GM21786 (cell line): Measurements from ENCODE around the gene CNN2.

Experiments used
- ATAC-seq: cut with Tn5 transposase; IDR thresholded peaks from one replicate; pipeline ENCODE4 v1.9.1; 2021; ENCODE audit not compliant: unreplicated experiment

The CNN2 gene

DNA sequence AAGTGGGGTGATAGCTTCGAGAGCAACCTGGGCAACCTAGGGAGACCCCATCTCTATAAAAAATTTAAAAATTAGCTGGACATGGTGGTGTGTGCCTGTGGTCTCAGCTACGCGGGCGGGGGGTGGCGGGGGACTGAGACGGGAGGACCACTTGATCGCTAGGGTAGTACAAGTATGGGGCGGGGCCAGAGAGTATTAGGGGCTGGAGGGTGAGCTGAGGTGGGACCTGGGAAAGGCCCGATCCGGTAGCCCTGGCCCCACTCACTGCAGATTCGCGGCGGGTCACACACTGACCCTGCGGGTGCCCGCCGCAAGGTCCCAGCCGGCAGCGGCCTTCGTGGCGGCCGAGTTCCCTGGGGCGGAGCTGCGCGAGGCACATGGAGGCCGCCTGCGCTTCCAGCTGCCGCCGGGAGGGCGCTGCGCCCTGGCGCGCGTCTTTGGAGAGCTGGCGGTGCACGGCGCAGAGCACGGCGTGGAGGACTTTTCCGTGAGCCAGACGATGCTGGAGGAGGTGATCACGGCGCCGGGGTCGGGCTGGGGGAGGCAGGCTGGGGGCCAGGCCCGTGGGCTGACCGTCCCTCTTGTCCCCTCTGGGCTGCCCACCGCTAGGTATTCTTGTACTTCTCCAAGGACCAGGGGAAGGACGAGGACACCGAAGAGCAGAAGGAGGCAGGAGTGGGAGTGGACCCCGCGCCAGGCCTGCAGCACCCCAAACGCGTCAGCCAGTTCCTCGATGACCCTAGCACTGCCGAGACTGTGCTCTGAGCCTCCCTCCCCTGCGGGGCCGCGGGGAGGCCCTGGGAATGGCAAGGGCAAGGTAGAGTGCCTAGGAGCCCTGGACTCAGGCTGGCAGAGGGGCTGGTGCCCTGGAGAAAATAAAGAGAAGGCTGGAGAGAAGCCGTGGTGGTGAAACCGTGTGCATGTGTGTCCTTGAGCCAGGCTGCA lies 38.5 kb downstream of the CNN2 start:
- ATAC-seq, result no peak

DNA sequence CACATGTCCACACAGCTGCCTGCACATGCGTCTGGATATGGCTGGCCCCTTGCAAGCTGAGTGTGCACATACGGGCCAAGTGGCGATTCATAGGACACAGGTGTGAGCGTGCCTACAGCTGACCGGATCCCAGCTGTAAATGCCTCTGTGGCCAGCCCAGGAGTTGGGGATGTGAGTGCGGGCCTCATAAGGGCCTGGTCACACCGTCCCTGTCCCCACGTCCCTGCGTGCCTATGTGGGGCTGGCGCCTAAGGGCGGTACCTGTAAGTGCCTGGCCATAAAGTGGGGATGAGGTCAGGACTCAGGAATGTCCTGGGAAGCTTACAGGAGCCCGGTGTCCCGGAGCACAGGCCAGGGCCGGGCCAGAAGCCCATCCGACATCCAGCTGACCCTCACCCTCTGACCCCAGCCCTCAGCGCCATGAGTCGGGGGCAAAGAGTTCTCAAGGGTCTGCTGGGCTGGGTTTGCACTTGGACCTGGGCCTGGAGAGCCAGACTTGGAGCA lies 39.2 kb downstream of the CNN2 start:
- ATAC-seq, result no peak

DNA sequence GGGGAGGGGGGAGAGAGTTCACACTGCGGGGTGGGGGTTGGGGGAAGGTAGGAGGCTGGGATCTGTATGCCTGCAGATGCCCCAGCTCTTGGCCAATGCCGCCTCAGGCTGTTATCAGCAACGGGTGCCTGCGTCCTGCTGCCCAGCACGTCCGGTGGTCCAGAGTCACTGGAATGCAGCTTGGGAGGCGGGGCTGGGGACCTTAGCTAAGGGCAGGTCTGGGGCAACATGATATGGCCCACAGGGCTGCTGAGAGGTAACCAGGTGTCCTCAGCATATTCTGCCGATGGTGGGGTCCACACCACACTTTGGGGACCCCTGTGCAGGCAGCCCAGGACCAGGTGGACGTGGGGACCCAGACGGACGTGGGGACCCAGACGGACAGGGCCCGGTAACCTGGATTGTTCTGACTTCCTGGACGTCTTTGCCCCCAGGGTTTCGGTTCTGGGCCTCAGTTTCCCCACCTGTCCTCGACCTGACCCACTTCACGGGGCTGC lies 39.9 kb downstream of the CNN2 start:
- ATAC-seq, result no peak

DNA sequence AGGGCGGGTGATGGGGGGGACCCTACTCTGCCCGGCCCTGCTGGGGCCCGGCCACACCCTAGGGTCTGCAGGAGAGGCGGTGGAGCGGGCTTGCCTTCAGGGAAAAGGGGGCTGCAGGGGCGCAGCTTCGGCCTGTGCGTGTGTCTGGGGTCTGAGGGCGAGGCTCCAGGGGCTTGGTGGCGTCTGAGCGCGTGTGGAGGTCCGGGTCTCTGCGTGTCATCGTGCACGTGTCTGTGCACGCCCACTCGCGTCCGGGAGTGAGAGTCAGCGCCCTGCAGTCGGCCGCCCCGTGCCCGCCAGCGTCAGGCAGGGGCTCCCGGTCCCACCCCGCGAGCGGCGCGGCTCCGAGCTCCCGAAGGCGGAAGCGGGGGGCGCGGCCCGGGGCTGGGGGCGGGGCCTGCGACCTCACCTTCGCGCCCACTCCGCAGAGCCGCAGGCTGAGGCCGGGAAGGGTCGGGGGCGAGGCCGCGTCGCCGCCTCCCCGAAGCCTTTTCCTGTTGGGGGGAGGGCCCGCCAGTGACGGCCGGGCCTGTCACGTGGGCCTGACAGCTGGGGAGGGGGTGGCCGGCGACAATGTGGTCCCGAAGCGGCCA lies 40.4 kb downstream of the CNN2 start, which contains the start of gene ARHGAP45:
Gene ARHGAP45, plus strand, starts transcription at position 420 of the 593 bp plus-strand sequence. CDS start 239 bp downstream, outside the sequence.
- ATAC-seq, result no peak

DNA sequence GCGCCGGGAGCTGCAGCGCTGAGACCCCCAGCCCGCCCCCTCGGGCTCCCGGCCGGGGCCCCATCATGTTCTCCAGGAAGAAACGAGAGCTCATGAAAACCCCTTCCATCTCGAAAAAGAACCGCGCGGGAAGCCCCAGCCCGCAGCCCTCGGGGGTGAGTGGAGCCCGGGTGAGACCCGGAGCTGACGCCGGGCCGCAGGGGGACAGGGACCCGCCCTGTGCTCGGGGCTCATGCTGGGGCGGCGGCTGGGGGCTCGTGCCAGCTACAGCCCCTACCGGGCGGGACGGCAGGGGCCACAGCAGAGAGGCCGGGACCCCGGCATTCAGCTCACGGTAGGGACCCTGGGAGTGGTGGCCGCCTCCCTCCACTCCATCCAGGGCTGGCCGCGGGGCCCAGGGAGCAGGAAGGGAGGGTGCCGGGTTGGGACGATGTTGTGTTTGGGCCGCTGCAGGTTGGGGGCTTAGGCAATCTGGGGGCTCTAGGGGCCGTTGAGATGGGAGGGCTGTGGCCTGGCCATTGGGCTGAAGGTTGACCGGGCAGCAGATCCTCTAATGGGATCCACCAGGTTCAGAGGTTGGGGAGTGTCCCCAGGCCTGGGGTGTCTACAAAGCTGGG lies 41.0 kb downstream of the CNN2 start:
- no peak for ATAC-seq

DNA sequence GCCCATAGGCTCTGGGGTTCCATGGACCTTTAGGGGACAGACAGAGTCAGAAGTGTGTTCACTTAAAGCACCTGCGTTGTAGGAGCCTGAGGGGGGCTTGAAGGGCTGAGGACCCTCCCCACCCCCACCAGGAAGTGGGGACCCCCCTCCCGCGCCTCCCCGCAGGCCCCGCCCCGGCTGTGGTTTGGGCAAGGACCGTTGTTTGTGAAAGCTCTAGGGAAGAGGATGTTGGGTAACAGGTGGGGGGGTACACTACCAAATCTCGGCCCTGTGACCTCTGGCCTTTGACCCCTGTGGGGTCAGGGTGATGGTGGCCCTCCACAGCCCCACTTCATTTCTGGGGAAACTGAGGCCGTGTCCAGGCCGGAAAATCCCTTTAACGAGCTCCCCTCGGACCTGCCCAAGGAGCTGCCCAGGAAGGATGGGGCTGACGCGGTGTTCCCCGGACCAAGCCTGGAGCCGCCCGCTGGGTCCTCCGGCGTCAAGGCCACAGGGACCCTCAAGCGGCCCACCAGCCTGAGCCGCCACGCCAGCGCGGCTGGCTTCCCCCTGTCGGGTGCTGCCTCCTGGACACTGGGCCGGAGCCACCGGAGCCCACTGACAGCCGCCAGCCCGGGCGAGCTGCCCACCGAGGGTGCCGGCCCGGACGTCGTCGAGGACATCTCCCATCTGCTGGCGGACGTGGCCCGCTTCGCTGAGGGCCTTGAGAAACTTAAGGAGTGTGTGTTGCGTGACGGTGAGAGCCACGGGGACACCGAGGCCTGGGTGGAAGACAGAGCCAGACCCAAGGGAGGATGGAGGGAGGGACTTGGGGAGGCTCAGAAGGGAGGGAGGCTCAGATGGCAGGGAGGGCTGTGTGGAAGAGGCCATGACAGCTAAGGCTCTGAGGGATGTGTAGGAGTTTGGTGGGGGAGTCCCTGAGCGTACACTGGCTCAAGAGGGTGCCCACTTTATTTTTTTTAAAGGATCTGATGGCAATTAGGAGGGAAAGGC lies 41.9 kb downstream of the CNN2 start:
- no peak for ATAC-seq

DNA sequence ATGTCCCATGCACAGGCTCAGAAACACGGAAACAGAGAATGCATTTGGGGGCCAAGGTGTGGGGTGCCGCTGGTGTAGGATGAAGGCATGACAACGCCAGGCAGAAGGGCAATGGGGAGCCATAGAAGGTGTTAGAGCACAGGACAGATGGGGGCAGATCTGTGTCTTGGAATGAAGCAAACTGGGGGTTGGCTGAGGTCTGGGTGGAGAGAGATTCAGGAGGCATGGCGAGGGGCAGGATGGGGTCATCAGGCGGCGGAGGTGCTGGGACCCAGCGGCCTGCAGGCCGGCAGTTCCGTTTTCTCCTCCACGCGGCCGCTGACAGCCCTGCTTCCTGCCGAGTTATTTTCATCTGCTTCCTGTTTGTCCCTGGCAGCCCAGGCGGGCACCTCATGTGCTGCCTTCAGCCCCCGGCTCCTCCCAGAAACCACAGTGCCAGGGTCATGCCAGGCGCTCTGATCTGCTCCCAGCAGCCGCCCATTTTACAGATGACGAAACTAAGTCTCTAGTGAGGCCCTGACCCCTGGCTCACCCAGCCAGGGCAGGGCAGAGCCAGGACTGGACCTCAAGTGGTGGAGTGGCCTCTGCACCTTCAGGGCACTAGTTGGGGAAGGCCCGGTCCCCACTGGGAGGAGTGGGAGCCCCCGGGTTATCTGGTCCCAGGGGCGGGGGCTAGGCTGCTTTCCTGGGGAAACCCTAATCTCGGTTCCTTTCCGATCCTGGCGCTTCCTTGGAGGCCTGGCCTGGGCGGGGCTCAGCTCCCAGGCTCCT lies 42.8 kb downstream of the CNN2 start:
- ATAC-seq, result no peak

DNA sequence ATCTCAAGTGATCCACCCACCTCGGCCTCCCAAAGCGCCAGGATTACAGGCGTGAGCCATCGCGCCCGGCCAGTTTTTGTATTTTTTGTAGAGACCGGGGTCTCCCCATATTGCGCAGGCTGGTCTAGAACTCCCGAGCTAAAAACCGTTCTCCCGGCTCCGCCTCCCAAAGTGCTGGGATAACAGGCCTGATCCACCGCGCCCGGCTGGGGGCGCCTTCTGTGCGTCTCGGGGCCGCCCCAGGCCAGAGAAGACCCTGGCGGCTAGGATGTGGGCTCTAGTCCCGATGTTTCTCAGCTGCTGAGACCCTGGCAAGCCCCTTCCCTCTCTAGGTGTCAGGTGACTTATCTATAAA lies 44.1 kb downstream of the CNN2 start:
- ATAC-seq, result no peak

DNA sequence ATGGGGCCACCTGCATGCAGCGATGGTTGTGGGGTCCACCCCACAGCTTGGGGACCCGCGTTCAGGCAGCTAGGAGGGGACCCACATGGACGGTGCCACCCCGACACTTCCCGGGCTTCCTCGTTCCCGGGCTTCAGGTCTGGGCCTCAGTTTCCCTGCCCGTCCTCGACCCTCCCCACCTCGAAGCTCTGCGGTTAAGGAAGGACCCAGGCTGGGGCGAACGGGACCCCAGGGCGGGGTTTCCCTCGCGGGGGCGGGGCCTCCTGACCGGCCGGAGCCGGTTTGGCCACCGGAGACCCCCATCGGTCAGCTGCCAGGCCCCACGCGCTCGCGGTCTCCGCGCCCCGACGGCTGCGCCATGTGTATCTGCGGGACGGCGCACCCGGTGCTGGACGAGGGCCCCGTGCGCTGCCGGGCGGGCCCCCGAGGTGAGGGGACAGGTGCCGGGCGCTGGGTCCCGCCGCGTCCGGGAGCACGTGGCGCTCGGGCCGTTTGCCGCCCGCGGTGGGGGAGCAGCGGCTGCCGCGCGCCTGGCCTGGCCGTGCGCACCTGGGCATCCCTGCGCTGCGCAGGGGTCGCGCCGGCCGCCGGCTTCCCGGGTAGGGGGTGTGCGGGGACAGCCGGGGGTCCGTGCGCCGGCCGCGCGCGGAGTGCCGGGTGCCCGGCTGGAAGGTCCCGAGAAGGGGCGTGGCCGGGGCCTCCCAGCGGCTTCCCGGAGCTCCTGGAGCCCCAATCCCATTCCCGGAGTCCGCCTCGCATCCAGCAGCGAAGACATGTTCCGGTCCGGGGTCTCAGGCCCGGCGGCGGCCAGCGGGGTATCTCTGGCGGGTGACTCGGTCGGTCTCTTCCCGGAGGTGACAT lies 44.8 kb downstream of the CNN2 start:
- no peak for ATAC-seq

DNA sequence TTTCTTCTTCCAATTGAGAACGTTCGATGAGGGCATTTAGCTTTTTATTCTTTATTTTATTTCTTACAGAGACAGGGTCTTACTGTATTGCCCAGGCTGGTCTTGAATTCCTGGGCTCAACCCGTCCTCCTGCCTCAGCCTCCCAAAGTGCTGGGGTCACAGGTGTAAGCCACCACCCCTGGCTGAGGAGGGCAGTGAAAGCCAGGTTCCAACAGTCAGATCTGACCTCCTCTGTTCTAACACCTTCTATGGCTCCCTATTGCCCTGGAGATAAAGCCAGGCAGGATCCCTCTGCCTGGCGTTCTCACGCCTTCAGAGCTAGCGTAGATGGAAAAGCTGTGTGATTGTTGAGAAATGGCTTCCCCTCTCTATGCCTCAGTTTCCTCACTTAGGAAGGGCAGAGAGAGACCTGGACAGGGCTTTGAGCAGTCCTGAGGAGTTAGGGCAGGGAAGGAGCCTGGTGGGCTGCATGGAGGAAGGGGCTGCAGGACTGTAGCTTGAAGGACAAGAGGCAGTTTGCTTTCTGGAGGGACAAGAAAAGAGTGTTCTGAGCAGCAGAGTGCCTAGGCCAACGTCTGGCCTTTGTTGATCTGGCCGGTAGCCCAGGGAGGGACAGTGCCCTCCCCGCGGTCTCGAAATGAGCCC lies 46.1 kb downstream of the CNN2 start:
- no peak for ATAC-seq

DNA sequence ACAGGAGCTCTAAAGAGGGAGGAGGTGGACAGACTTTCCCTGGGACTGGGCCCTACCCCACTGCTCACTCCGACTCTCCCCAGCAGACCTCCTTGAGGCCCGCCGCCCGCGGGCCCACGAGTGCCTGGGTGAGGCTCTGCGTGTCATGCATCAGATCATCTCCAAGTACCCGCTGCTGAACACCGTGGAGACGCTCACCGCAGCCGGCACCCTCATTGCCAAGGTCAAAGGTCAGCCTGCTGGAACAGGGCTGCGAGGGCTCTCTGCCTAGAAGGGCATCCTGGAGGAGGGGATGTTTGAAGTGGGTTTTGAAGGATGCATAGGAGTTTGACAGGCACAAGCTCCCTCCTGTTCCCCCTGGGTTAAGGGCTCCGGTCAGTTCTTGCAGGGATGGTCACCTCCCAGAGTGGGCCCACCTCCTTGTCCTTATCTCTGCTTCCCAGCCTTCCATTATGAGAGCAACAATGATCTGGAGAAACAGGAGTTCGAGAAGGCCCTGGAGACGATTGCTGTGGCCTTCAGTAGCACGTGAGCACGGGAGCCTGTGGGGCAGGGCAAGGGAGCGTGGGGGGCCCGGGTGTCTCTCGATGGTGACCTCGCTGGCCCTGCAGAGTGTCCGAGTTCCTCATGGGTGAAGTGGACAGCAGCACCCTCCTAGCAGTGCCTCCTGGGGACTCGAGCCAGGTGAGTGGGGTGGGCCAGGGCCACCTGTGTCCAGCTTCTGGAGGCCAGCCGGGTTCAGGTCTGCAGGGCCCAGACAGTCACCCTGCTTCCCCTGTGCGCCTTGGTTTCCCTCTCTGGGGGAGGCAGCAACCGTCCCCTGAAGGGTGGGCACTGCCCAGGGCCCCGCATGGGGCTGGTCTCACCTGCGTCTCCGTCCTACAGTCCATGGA lies 46.9 kb downstream of the CNN2 start:
- ATAC-seq, result no peak

DNA sequence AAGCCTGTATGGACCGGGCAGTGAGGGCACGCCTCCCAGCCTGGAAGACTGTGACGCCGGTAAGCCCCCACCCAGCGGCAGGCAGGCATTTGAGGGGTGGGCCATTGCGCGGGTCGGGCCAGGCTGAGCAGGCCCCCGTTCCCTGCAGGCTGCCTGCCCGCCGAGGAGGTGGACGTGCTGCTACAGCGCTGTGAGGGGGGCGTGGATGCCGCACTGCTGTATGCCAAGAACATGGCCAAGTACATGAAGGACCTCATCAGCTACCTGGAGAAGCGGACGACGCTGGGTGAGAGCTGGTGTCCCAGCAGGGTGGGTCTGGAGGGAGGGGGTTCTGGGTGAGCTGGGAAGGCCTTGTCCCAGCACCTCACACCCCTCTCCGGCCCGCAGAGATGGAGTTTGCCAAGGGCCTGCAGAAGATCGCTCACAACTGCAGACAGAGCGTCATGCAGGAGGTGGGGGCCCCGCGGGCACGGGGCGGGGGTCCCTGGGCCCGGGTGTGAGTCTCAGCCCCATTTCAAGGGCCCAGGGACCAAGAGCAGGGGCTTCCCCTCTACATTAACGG lies 47.6 kb downstream of the CNN2 start:
- ATAC-seq, result no peak

DNA sequence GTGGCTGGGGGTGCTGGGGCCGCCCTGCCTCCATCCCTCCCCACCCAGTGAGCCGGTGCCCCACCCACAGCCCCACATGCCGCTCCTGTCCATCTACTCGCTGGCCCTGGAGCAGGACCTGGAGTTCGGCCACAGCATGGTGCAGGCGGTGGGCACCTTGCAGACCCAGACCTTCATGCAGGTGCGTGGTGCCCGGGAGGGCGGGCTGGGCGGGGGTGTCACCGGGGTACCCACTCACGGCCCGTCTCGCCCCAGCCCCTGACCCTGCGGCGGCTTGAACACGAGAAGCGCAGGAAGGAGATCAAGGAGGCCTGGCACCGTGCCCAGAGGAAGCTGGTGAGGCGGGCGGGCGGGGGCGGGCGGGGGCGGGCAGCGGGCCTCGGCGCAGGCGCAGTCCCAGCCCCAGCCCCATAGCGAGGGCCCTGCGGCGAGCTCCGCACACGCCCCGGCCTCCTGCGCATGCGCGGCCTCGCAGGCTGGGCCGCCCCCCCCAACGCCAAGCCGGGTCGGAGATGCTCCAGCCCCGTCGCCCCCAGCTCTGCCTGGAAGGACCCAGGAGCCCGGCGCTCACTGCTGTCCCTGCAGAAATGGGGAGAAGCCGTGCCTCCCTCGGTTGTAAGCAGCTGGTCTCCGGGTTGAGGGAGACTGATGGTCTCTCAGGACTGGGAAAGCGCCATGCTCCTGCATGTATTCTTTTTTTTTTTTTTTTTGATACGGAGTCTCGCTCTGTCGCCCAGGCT lies 48.3 kb downstream of the CNN2 start:
- ATAC-seq, result no peak

DNA sequence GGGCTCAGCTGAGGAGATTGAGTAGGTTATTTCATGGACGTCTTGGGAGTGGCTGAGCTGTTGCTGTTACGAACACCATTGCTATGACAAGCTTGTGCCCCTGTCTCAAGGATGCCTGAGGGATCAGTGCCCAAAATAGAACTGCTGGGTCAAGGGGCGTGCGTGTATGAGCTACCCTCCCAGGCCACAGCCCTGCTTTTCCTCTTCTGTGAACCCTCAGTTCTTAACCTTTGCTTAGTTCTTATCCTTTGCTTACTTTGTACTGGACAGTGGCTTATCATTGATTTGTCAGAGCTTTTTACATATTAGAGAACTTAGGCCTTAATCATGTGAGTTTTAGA lies 49.6 kb downstream of the CNN2 start:
- no peak for ATAC-seq

DNA sequence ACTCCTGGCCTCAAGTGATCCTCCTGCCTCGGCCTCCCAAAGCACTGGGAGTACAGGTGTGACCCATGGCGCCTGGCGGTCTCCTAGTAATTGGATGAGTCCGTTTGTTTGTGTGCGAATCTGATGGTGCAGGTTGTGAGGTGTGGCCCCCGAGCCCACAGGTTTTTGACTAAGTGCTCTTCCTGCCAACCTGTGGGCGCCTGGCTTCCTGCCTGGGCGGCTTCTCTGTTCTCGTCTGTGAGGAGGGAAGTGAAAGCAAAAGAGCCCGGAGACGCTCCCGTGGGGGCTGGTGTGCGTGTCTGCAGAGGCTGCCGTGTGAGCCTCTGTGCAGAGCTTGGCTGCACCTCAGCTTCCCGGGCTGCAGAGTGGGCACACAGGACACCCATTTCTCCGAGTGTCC lies 50.5 kb downstream of the CNN2 start:
- peak; percentile 65 for ATAC-seq

DNA sequence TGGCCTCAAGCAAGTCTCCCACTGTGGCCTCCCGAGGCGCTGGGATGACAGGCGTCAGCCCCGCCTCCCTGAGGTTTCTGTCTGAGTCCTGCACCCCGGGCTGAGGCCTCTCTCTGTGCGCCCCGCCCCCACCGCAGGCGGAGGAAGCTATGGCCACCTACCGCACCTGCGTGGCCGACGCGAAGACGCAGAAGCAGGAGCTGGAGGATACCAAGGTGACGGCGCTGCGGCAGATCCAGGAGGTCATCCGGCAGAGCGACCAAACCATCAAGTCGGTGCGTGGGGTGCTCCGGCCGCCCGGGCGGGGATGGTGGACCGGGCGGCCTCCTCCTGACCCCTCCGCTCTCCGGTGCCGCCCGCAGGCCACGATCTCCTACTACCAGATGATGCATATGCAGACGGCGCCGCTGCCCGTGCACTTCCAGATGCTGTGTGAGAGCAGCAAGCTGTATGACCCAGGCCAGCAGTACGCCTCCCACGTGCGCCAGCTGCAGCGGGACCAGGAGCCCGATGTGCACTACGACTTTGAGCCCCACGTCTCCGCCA lies 53.2 kb downstream of the CNN2 start:
- ATAC-seq, result no peak
